ENCODE data around the gene OMA1.

OMA1 gene

GRCh38 chr1:58431901-58432620 is 114.5 kb downstream of the OMA1 start:
- DNase-seq = no peak
